Fibroblast of lung (primary cell): Measurements from ENCODE around the gene TNFSF9.

Source experiments
- CTCF ChIP-seq, 2 donors: IDR thresholded peaks in 1 of 2; conservative IDR thresholded peaks in 1 of 2; 1 replicate in 1 of 2; 2 replicates in 1 of 2; pipeline ENCODE4 v1.5.1; 2011 to 2012; ENCODE audit warnings: low read length in 2 of 2, control low read depth in 1 of 2, inconsistent platforms in 1 of 2, low read depth in 1 of 2, mild to moderate bottlenecking in 1 of 2
- EZH2 ChIP-seq: IDR thresholded peaks from 2 replicates; pipeline ENCODE4 v1.5.1; 2012; ENCODE audit warnings: low read length, control low read depth, mild to moderate bottlenecking; ENCODE audit errors: missing control alignments

DNA sequence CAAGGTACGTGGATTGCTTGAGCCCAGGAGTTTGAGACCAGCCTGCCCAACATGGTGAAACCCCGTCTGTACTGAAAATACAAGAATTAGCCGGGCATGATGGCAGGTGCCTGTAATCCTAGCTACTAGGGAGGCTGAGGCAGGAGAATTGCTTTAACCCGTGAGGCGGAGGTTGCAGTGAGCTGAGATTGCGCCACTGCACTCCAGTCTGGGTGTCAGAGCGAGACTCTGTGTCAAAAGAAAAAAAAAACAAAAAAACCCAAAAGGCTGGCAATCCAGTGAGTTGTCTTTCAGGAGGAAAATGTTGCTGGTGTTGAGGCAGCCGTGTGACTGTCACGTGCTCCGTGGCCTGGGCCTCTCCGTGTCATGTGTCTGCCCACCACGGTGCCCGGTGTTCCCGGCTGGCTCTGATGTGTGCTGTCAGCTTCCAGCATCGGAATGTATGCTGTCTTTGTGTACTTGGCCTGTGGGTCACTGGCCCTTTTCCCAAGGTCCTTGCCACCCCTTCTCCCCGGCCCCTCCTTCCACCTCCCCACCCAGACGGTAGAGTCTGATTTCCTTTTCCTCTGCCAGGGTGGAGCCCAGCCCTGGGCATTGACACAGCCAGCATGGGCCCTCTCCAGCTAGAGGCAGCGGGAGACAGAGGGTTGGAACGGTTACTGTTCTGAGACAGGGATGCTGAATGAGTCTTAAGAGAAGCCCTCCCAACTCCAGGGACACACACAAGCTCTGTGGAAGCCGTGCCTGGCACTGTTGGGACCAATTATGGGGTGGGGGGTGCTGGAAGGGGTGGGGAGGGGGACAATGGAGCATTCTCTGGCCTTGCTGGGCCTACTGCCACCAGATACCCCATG, 21.5 kb upstream of the TNFSF9 start:
- TF ChIP-seq CTCF (conservative IDR thresholded peaks at IDR 0.05 in 1 of 2, IDR thresholded peaks at IDR 0.05 in 1 of 2; ENCODE audit: low read depth in 1 of 2, low read length in 2 of 2) (no peak), EZH2 (no peak)
